ENCODE measurements around the gene MRPS16. TPM values are rescaled to one million over a fixed set of nuclear protein-coding genes. Genes with fewer than 3 reads are reported as not detected.

MRPS16 gene
- total and polyA plus RNA-seq, 9 of the 15 experiments (the other 6 are each of a cell fraction or from before 2014, with no cell fraction given), result 65.0 to 239 (median 146) TPM

DNA sequence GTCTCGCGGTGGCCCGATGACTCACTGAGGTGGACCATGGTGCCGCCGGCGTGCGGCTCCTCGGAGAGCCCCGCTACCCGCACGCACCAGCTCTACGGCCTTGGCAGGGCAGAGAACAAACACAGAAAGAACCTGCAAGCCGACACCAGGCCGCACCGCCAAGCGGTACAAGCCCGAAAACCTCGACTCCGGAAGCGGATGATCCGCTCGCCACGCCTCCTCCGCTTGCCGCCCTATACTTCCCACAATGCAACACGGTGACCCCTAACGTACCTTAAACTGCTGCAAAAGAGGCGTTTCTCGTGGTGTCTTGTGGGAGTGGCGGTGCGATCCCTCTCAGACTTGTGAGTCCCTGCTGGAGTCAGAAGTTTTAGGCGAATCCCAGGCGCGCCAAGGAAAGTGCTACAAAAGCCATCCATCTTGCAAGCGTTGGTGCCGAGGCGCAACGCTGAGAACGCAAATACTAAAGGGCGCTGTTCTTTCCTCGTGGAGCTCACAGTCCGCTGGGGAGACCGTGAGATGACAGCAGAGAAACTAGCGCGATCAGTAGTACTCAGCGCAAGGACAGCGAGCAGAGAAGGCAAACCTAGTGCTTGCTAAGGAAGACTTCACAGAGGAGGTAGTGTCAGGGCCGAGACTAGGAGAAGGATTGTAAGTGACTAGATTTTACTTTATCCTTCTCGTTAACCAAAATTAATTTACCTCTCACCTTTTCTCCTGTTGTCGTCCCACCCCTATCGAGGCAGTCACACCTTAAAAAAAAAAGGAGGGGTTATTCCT lies at the start of gene MRPS16 (continued):
- TF ChIP-seq, protein P1, sequence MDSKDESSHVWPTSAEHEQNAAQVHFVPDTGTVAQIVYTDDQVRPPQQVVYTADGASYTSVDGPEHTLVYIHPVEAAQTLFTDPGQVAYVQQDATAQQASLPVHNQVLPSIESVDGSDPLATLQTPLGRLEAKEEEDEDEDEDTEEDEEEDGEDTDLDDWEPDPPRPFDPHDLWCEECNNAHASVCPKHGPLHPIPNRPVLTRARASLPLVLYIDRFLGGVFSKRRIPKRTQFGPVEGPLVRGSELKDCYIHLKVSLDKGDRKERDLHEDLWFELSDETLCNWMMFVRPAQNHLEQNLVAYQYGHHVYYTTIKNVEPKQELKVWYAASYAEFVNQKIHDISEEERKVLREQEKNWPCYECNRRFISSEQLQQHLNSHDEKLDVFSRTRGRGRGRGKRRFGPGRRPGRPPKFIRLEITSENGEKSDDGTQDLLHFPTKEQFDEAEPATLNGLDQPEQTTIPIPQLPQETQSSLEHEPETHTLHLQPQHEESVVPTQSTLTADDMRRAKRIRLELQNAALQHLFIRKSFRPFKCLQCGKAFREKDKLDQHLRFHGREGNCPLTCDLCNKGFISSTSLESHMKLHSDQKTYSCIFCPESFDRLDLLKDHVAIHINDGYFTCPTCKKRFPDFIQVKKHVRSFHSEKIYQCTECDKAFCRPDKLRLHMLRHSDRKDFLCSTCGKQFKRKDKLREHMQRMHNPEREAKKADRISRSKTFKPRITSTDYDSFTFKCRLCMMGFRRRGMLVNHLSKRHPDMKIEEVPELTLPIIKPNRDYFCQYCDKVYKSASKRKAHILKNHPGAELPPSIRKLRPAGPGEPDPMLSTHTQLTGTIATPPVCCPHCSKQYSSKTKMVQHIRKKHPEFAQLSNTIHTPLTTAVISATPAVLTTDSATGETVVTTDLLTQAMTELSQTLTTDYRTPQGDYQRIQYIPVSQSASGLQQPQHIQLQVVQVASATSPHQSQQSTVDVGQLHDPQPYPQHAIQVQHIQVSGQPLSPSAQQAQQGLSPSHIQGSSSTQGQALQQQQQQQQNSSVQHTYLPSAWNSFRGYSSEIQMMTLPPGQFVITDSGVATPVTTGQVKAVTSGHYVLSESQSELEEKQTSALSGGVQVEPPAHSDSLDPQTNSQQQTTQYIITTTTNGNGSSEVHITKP (IDR thresholded peaks at IDR 0.05; ENCODE audit: partially characterized antibody), result peak; percentile 3
- no peak for TF ChIP-seq GABPB2 (CRISPR knock-in tag; conservative IDR thresholded peaks at IDR 0.05)
- TF ChIP-seq, protein P2, sequence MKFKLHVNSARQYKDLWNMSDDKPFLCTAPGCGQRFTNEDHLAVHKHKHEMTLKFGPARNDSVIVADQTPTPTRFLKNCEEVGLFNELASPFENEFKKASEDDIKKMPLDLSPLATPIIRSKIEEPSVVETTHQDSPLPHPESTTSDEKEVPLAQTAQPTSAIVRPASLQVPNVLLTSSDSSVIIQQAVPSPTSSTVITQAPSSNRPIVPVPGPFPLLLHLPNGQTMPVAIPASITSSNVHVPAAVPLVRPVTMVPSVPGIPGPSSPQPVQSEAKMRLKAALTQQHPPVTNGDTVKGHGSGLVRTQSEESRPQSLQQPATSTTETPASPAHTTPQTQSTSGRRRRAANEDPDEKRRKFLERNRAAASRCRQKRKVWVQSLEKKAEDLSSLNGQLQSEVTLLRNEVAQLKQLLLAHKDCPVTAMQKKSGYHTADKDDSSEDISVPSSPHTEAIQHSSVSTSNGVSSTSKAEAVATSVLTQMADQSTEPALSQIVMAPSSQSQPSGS (CRISPR knock-in tag; IDR thresholded peaks at IDR 0.05), result no peak
- TF ChIP-seq NR2C2 (CRISPR knock-in tag; IDR thresholded peaks at IDR 0.05), result peak; percentile 99
- peak; percentile 99 for TF ChIP-seq NR2C2 (tag; IDR thresholded peaks at IDR 0.05)
- TF ChIP-seq RBM34 (IDR thresholded peaks at IDR 0.05; ENCODE audit: borderline replicate concordance, insufficient read depth, low read length), result no peak
- TF ChIP-seq DPF2 (IDR thresholded peaks at IDR 0.05), result peak; percentile 53
- TF ChIP-seq YBX1 (IDR thresholded peaks at IDR 0.05), result no peak
- TF ChIP-seq JUND (IDR thresholded peaks at IDR 0.05; ENCODE audit: borderline replicate concordance, low read depth, low read length), result peak; percentile 62
- peak; percentile 83; the same call in 2 of the 3 replicates for TF ChIP-seq JUND (tag; IDR thresholded peaks at IDR 0.05; ENCODE audit: borderline replicate concordance, low read depth, low read length)
- no peak for TF ChIP-seq PTRF (tag; IDR thresholded peaks at IDR 0.05)
- peak; percentile 77 for TF ChIP-seq NFRKB (IDR thresholded peaks at IDR 0.05; ENCODE audit: low read depth)
- no peak for TF ChIP-seq CBX8 (IDR thresholded peaks at IDR 0.05; ENCODE audit: borderline replicate concordance, extremely low read depth, low read depth, low read length, poor library complexity, severe bottlenecking)
- TF ChIP-seq ZFX (CRISPR knock-in tag; IDR thresholded peaks at IDR 0.05), result no peak
- TF ChIP-seq ELF2 (CRISPR knock-in tag; IDR thresholded peaks at IDR 0.05), result peak; percentile 88
- TF ChIP-seq BRD9 (IDR thresholded peaks at IDR 0.05; ENCODE audit: low read depth, partially characterized antibody), result no peak
- peak; percentile 96 for TF ChIP-seq RBBP5 (IDR thresholded peaks at IDR 0.05; ENCODE audit: borderline replicate concordance, insufficient read depth, low read length, poor library complexity, severe bottlenecking)
- peak; percentile 93 for TF ChIP-seq LCOR (CRISPR knock-in tag; IDR thresholded peaks at IDR 0.05)
- no peak for TF ChIP-seq ESRRB (CRISPR knock-in tag; IDR thresholded peaks at IDR 0.05; ENCODE audit: borderline replicate concordance)
